Neural progenitor cell (in vitro differentiated cells): Measurements from ENCODE around the gene OR10A4.

ENCODE experiments used
- EZH2 ChIP-seq: fragments of 200-600 bp; sonication (generic); IDR thresholded peaks from 2 replicates; pipeline ENCODE4 v1.6.1; 2017; ENCODE audit warnings: antibody characterized with exemption, mild to moderate bottlenecking, moderate library complexity
- TF ChIP-seq, protein P1 (sequence below): fragments of 200-600 bp; sonication (generic); IDR thresholded peaks from 2 replicates; pipeline ENCODE4 v1.5.1; 2017; ENCODE audit warnings: antibody characterized with exemption, mild to moderate bottlenecking

DNA sequence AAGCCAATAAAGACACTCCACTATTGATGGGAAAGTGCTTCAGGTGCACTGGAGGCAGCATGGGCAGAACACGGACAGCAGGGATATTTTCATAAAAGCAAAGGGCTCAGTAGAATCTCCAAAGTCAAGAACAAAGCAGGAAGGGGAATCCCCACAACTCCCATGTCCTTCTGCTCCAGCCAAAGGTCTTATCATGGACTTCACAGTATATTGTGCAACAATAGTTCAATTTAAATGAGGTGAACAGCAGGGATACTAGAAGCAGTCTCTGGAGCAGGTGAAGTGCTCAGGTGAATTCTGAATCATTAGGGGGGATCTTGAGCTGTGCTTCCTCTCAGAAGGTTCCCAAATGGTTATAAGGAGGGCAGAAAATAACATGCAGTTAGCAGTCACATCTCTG, 22.5 kb downstream of the OR10A4 start:
- no peak for TF ChIP-seq EZH2
- TF ChIP-seq, protein P1, sequence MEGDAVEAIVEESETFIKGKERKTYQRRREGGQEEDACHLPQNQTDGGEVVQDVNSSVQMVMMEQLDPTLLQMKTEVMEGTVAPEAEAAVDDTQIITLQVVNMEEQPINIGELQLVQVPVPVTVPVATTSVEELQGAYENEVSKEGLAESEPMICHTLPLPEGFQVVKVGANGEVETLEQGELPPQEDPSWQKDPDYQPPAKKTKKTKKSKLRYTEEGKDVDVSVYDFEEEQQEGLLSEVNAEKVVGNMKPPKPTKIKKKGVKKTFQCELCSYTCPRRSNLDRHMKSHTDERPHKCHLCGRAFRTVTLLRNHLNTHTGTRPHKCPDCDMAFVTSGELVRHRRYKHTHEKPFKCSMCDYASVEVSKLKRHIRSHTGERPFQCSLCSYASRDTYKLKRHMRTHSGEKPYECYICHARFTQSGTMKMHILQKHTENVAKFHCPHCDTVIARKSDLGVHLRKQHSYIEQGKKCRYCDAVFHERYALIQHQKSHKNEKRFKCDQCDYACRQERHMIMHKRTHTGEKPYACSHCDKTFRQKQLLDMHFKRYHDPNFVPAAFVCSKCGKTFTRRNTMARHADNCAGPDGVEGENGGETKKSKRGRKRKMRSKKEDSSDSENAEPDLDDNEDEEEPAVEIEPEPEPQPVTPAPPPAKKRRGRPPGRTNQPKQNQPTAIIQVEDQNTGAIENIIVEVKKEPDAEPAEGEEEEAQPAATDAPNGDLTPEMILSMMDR: no peak
